Hematopoietic multipotent progenitor cell treated with erythropoietin and hydrocortisone succinate and interleukin-3 and kit ligand, for 15 days (in vitro differentiated cells): ENCODE data around the gene WNT3.
"Not testable (repeated sequence)": the region's sequence is repeated elsewhere in the genome, so short reads cannot be mapped to it uniquely, and the experiment has no call there.

Source experiments
- DNase-seq: peaks from one replicate; pipeline ENCODE4 v3.0.0-alpha.2; 2015; ENCODE audit warnings: low spot score

WNT3 gene

GRCh38 chr17:46783031-46783593 is 35.4 kb downstream of the WNT3 start:
- DNase-seq = no peak

GRCh38 chr17:46782250-46782953 is 36.1 kb downstream of the WNT3 start:
- no peak for DNase-seq

GRCh38 chr17:46780003-46780373 is 38.5 kb downstream of the WNT3 start:
- DNase-seq = no peak

GRCh38 chr17:46777943-46778915 is 40.3 kb downstream of the WNT3 start:
- DNase-seq = no peak

GRCh38 chr17:46776298-46777005 is 42.0 kb downstream of the WNT3 start:
- DNase-seq = no peak

GRCh38 chr17:46774108-46774737 is 44.3 kb downstream of the WNT3 start:
- DNase-seq = no peak

- no peak for DNase-seq
Measured at GRCh38 chr17:46773676-46774075, 44.8 kb downstream of the WNT3 start.

GRCh38 chr17:46773221-46773605 is 45.3 kb downstream of the WNT3 start:
- no peak for DNase-seq

- no peak for DNase-seq
Measured at GRCh38 chr17:46772475-46773220, 45.8 kb downstream of the WNT3 start.

- DNase-seq = no peak
Measured at GRCh38 chr17:46771561-46772474, 46.7 kb downstream of the WNT3 start.

- DNase-seq = no peak
Measured at GRCh38 chr17:46770818-46771560, 47.5 kb downstream of the WNT3 start.

- DNase-seq = no peak
Measured at GRCh38 chr17:46770439-46770817, 48.1 kb downstream of the WNT3 start.

GRCh38 chr17:46769531-46770438 is 48.7 kb downstream of the WNT3 start:
- no peak for DNase-seq

GRCh38 chr17:46768896-46769295 is 49.6 kb downstream of the WNT3 start:
- not testable (repeated sequence) for DNase-seq

GRCh38 chr17:46768540-46768870 is 50.0 kb downstream of the WNT3 start:
- DNase-seq = no peak

GRCh38 chr17:46766493-46767491 is 51.7 kb downstream of the WNT3 start:
- no peak for DNase-seq

- no peak for DNase-seq
Measured at GRCh38 chr17:46765453-46765852, 53.0 kb downstream of the WNT3 start.
